Hepatocyte (in vitro differentiated cells): ENCODE results near the gene SYNGR1.

Experiments used
- CTCF ChIP-seq: fragments of 200-600 bp; sonication (generic); IDR thresholded peaks from 2 replicates; pipeline ENCODE4 v1.5.1; 2016; ENCODE audit warnings: antibody characterized with exemption, mild to moderate bottlenecking; ENCODE audit not compliant: poor library complexity
- EZH2 ChIP-seq: fragments of 200-600 bp; sonication (generic); IDR thresholded peaks from 2 replicates; pipeline ENCODE4 v1.6.1; 2016; ENCODE audit warnings: antibody characterized with exemption, mild to moderate bottlenecking, borderline replicate concordance

GRCh38 chr22:39303358-39303757 lies 46.4 kb upstream of the SYNGR1 start:
- TF ChIP-seq CTCF (no peak), EZH2 (no peak)
